ENCODE results near the gene ZFAND2A.

ZFAND2A gene

GRCh38 chr7:1110358-1110757, 49.6 kb downstream of the ZFAND2A start:
- H3K36me3 ChIP-seq = no peaks in the 10 kb centered on the region; the same call in 1 of the 2 replicates
- no peak overlapping the region for H3K4me3 ChIP-seq (ENCODE audit: low read depth, low read length)
- H3K4me1 ChIP-seq = no peaks in the 10 kb centered on the region
- DNase-seq = no peak
- H3K9me3 ChIP-seq = no peaks in the 10 kb centered on the region
- TF ChIP-seq, protein P1, sequence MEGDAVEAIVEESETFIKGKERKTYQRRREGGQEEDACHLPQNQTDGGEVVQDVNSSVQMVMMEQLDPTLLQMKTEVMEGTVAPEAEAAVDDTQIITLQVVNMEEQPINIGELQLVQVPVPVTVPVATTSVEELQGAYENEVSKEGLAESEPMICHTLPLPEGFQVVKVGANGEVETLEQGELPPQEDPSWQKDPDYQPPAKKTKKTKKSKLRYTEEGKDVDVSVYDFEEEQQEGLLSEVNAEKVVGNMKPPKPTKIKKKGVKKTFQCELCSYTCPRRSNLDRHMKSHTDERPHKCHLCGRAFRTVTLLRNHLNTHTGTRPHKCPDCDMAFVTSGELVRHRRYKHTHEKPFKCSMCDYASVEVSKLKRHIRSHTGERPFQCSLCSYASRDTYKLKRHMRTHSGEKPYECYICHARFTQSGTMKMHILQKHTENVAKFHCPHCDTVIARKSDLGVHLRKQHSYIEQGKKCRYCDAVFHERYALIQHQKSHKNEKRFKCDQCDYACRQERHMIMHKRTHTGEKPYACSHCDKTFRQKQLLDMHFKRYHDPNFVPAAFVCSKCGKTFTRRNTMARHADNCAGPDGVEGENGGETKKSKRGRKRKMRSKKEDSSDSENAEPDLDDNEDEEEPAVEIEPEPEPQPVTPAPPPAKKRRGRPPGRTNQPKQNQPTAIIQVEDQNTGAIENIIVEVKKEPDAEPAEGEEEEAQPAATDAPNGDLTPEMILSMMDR (IDR thresholded peaks at IDR 0.05; ENCODE audit: low read depth, low read length) = no peak
- H3K27me3 ChIP-seq = no peaks in the 10 kb centered on the region

DNA sequence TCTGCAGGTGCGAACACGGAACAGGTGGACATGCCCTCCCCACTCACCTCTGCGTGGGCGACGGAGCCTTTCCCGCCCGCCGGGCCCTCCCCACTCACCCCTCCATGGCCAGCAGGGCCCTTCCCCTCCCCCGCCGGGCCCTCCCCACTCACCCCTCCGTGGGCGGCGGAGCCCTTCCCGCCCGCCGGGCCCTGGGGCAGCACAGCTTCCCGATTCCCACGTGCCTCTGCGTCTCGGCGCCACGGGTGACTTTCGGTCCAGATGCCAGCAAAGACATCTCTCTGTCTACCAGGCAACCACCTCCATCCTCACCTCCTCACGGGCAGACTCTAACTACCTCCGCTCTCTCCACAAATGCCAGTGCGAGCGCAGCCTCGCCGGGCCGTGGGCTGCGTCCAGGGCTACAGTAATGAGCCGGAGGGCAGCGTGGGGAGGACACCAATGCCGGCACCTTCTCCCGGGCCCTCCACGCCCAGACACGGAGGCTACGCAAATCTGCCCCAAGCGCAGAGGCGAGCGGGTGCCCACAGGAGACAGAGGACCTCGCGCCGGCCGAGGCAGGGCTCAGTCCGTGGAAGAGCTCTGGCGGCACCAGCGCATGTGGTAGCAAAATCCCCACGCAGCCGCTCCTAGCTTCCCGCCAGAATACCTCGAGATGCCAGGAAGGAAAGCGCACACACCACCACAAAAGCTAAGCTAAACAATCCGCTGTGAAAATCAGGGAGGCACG, 50.2 kb downstream of the ZFAND2A start:
- no peaks in the 10 kb centered on the region for H3K4me1 ChIP-seq
- no peak for DNase-seq
- H3K9me3 ChIP-seq = no peaks in the 10 kb centered on the region
- no peaks in the 10 kb centered on the region; the same call in 1 of the 2 replicates for H3K36me3 ChIP-seq
- H3K27me3 ChIP-seq = no peaks in the 10 kb centered on the region
- no peak overlapping the region for H3K4me3 ChIP-seq (ENCODE audit: low read depth, low read length)
- TF ChIP-seq, protein P1 (IDR thresholded peaks at IDR 0.05; ENCODE audit: low read depth, low read length) = no peak

DNA sequence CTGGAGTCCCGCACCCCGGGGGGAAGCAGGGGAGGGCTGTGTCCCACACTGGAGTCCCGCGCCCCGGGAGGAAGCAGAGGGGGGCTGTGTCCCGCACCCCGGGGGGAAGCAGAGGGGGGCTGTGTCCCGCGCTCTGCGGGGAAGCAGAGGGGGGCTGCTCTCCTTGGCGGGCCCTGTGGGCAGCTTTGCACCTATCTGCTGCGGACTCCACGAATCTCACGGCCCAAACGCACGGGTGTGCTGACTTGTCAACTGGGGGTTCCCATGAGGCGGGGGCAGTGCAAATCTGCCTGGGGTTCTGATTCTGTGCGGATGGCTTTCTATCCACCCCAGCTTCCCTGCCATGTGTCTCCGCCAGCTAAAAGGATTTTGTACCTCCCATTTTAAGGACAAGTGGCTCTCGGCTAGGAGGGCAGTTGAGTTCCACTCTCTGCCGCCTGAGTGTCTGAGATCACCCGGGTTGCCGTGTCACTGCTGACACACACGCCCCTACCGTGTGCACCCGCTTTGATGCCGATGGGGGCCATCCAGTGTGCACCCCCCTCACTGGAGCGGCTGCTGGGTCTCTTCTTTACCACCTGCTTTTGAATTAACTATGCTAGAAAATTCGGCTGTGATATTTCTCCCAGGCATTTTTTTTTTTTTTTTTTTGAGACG, 51.6 kb downstream of the ZFAND2A start:
- TF ChIP-seq, protein P1 (IDR thresholded peaks at IDR 0.05; ENCODE audit: low read depth, low read length) = no peak
- no peaks in the 10 kb centered on the region for H3K27me3 ChIP-seq
- no peak overlapping the region for H3K4me3 ChIP-seq (ENCODE audit: low read depth, low read length)
- no peaks in the 10 kb centered on the region for H3K9me3 ChIP-seq
- DNase-seq = no peak
- H3K4me1 ChIP-seq = no peaks in the 10 kb centered on the region
- H3K36me3 ChIP-seq = no peaks in the 10 kb centered on the region

DNA sequence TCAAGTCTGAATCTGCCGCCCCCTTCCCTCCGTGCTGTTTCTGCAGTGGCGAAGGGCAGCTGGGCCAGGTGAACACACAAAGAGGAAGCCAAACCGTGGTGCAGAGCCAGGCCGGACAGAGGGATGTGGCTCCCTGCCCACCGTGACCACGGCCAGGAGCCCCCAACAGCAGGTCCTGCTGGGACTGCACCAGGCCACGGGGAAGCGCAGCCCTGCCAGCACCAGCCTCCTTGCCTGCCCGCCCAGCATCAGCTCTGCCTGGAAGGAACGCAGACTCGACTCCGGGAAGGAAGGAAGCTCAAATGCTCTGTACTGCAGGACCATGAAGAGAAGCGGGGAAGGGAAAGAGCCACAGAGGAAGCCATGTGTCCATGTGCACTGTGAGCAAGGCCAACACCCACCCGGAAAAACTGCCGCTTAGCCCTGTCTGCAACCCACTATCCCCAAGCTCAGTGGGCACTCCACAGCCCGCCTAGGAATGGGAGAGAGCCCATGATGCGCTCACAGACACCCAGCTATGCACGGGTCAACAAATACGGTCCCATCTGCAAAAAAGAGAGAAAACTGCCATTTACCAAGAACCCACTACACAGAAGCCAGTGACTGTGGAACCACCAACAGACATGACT, 53.1 kb downstream of the ZFAND2A start:
- H3K4me1 ChIP-seq = 0 out of 2 replicates have a peak, but pooled peaks cover under 1% of the 10 kb centered on the region
- TF ChIP-seq, protein P1 (IDR thresholded peaks at IDR 0.05; ENCODE audit: low read depth, low read length) = no peak
- DNase-seq = no peak
- no peaks in the 10 kb centered on the region for H3K27me3 ChIP-seq
- no peaks in the 10 kb centered on the region for H3K36me3 ChIP-seq
- H3K9me3 ChIP-seq = no peaks in the 10 kb centered on the region
- no peak overlapping the region for H3K4me3 ChIP-seq (ENCODE audit: low read depth, low read length)

GRCh38 chr7:1106063-1106792, 53.8 kb downstream of the ZFAND2A start:
- no peak for DNase-seq
- TF ChIP-seq, protein P1 (IDR thresholded peaks at IDR 0.05; ENCODE audit: low read depth, low read length) = no peak

More at GRCh38 chr7:1106063-1106792, 53.8 kb downstream of the ZFAND2A start:
- Histone ChIP-seq H3K4me1 (peaks cover 7% of the 10 kb centered on the region), H3K9me3 (no peaks in the 10 kb centered on the region), H3K27me3 (no peaks in the 10 kb centered on the region), H3K36me3 (no peaks in the 10 kb centered on the region), H3K4me3 (ENCODE audit: low read depth, low read length) (no peak overlapping the region)
